ENCODE data around the gene CCDC17.

Gene CCDC17

DNA sequence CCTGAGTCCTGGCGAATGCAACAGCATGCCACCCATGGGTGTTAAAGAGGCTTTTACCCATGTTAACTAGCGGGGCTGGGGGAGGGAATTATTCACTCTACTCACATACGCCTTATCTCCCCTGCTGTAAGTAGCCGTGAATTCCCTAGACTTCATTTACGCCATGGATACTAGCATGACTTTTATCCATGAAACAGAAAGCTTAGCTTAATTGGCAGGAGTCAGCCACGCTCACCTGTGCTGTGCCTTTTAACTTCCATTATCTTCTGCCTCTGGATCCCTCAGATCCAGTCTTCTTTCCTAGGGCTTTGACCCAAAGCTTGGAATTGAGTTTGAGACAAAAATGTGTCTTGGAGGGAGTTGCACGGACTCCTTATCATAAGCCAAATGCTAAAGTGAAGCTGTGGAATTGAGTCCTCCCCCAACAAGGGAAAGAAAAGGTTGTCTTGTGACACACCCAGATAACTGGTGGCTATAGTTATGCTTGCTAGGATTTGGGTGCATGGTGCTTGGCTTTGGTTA, 49.7 kb downstream of the CCDC17 start:
- DNase-seq, result no peak

DNA sequence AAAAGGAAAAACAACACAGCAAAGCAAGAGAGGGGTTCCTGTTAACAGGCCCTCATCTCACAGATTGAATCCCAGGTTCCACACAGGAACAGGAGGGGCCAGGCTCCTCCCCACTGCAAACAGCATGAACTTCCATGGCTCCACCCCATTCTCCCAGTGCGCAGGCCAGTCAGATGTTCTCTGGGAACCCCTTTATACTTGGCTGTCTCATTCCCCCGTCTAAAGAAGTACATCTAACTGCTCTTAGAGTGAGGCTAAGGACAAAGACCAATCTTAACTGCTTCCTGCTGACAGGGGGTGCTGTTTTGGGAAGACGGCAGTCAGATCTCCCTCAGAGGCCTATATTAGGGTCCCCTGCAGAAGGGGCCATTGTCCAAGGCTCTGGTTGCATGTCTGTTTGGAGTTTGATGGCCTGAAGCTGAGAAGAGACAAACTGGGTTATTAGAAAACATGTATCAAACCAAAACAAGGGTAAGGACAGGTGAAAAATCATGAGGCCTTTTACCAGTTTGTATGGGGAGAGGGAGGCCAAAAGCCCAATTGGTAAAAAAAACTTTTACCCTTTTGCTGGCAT, 50.5 kb downstream of the CCDC17 start:
- no peak for DNase-seq

DNA sequence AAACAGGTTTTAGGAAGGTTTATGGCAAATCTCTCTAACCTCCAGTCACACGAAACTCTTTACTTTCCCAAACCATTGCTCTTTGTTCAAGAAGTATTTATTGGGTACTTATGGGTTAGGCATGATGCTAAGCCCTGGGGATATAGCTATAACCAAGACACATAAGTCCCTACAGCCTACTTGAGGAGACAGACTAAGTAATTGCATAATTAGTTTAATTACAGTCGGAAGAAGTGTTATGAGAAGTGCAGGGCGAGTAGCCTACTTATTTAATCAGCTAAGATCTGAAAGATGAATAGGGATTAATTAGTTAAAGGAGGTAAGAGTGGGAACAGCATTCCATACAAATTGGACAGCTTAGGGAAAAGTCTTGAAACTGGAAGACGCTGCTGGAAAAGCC, 53.2 kb downstream of the CCDC17 start:
- DNase-seq, result no peak

Data from NCI-H2081 treated with DMSO at 0.1 percent for 48 hours (cell line).